Stimulated activated naive CD4-positive, alpha-beta T cell treated with Interleukin-2 at 50 U/mL for 16 hours (primary cell): ENCODE results near the gene RPL13A.
A peak's percentile ranks its signal among the peaks of the same experiment; 100 is the strongest.

ENCODE experiments used
- DNase-seq: peaks from one replicate; lab custom pipeline; 2025; lab: John Stamatoyannopoulos, UW

The RPL13A gene

GRCh38 chr19:49507803-49508494 is 20.5 kb downstream of the RPL13A start:
- DNase-seq = no peak

GRCh38 chr19:49512970-49513745 is 25.8 kb downstream of the RPL13A start:
- peak; percentile 16 for DNase-seq

- DNase-seq = no peak
Observed at GRCh38 chr19:49513746-49514118, 26.3 kb downstream of the RPL13A start.

GRCh38 chr19:49514151-49514550 is 26.7 kb downstream of the RPL13A start:
- DNase-seq = no peak

GRCh38 chr19:49515767-49516166 is 28.4 kb downstream of the RPL13A start:
- no peak for DNase-seq

GRCh38 chr19:49518033-49518432 is 30.6 kb downstream of the RPL13A start:
- DNase-seq = no peak

GRCh38 chr19:49520705-49521319 is 33.4 kb downstream of the RPL13A start:
- no peak for DNase-seq

GRCh38 chr19:49524812-49525455 is 37.5 kb downstream of the RPL13A start:
- DNase-seq = no peak

- no peak for DNase-seq
Observed at GRCh38 chr19:49528211-49528771, 40.9 kb downstream of the RPL13A start.

- DNase-seq = no peak
Observed at GRCh38 chr19:49530708-49531107, 43.3 kb downstream of the RPL13A start.

GRCh38 chr19:49533551-49534488 is 46.4 kb downstream of the RPL13A start:
- DNase-seq = peak; percentile 80

- no peak for DNase-seq
Observed at GRCh38 chr19:49534632-49535385, 47.4 kb downstream of the RPL13A start.

- DNase-seq = no peak
Observed at GRCh38 chr19:49536921-49537462, 49.6 kb downstream of the RPL13A start.

GRCh38 chr19:49538643-49539042 is 51.2 kb downstream of the RPL13A start:
- no peak for DNase-seq

GRCh38 chr19:49539192-49539952 is 52.0 kb downstream of the RPL13A start:
- DNase-seq = no peak
